Measurements from ENCODE around the gene WDPCP. TPM values are rescaled to one million over a fixed set of nuclear protein-coding genes. Genes with fewer than 3 reads are reported as not detected.

WDPCP gene
- total and polyA plus RNA-seq, 2 of the 8 experiments (the other 6 are each of a cell fraction or from before 2014, with no cell fraction given), result 9.3 to 25.8 TPM

GRCh38 chr2:63334910-63335309, 253.4 kb downstream of the WDPCP start:
- Histone ChIP-seq H3K56ac (replicated peaks; ENCODE audit: insufficient read length, low read depth, low read length) (no peak overlapping the region), H2BK5ac (ENCODE audit: low read depth, low read length) (peak overlapping the region; percentile 76; the same call in 1 of the 2 replicates), H3K27me3 (replicated peaks in 1 of 4; ENCODE audit: control insufficient read depth in 3 of 4, extremely low read depth in 1 of 4, insufficient read depth in 3 of 4, low read length in 3 of 4) (no peaks in the 10 kb centered on the region), H3K4me1 (replicated peaks in 1 of 4; ENCODE audit: control insufficient read depth in 3 of 4, insufficient read depth in 4 of 4, low read length in 3 of 4) (peaks cover 0 to 10% (median 6%) of the 10 kb centered on the region in 4 experiments; a peak in 6 of 7 replicates), H3K4me3 (ENCODE audit: extremely low read depth in 1 of 4, insufficient read depth in 2 of 4, low read depth in 3 of 4, low read length in 4 of 4) (no peak overlapping the region), H3K79me1 (ENCODE audit: low read depth, low read length) (no peaks in the 10 kb centered on the region), H3K18ac (ENCODE audit: extremely low read depth, low read length) (0 out of 2 replicates have a peak overlapping the region, but pooled peaks have one; percentile 17), H3K14ac (ENCODE audit: insufficient read length) (no peak overlapping the region), H4K20me1 (replicated peaks in 1 of 2; ENCODE audit: control insufficient read depth in 1 of 2, insufficient read depth in 2 of 2, low read length in 2 of 2) (no peaks in the 10 kb centered on the region), H3K23ac (ENCODE audit: insufficient read length) (no peak overlapping the region), H3K4ac (replicated peaks; ENCODE audit: insufficient read length, low read depth, low read length) (no peak overlapping the region), H2AFZ (ENCODE audit: low read length) (no peak overlapping the region), H3K4me2 (ENCODE audit: insufficient read depth in 1 of 2, low read depth in 2 of 2, low read length in 2 of 2) (no peak overlapping the region), H3K23me2 (ENCODE audit: low read depth, low read length) (no peaks in the 10 kb centered on the region), H3K36me3 (ENCODE audit: control insufficient read depth in 2 of 4, insufficient read depth in 4 of 4, low read length in 3 of 4) (no peaks in the 10 kb centered on the region; a peak in 1 of 8 replicates), H3K79me2 (ENCODE audit: control insufficient read depth in 1 of 2, insufficient read depth in 2 of 2, low read length in 2 of 2) (no peaks in the 10 kb centered on the region), H4K8ac (ENCODE audit: extremely low read depth, insufficient read depth, low read length) (no peak overlapping the region), H3K9ac (replicated peaks in 1 of 4; ENCODE audit: extremely low read depth in 1 of 4, low read depth in 3 of 4, low read length in 3 of 4) (no peak overlapping the region), H2BK15ac (ENCODE audit: low read length) (no peak overlapping the region), H2BK20ac (ENCODE audit: low read length) (no peak overlapping the region), H2BK120ac (replicated peaks; ENCODE audit: low read depth, low read length) (no peak overlapping the region), H3K27ac (ENCODE audit: low read depth, low read length) (no peak overlapping the region; the same call in 1 of the 2 replicates), H2AK5ac (ENCODE audit: low read depth, low read length) (no peak overlapping the region), H4K5ac (ENCODE audit: insufficient read length, low read depth, low read length) (no peak overlapping the region), H3K9me3 (ENCODE audit: insufficient read depth in 2 of 2, low read depth in 1 of 2, low read length in 1 of 2) (no peaks in the 10 kb centered on the region), H2BK12ac (ENCODE audit: low read depth, low read length) (no peak overlapping the region), H4K91ac (replicated peaks; ENCODE audit: insufficient read length, low read length) (no peak overlapping the region)
- FAIRE-seq, result no peak
- POLR2A ChIA-PET (ENCODE audit: partially characterized antibody), result interaction anchor here (0.5 to 1.0 kb wide), 3 partner anchors 11 to 276 kb away, joined by 3 to 4 read pairs (median 3); no protein-coding TSS in a partner anchor
- WGBS, 2 experiments (ENCODE audit: extremely low coverage in 1 of 2, insufficient coverage in 1 of 2, insufficient read length in 1 of 2, insufficient replicate concordance in 2 of 2, low coverage in 1 of 2, low lambda C conversion rate in 2 of 2, missing lambda C conversion rate in 1 of 2), result 4% methylated on average over 1 of the region's 1 CpG; no CpG with 5 or more reads in 1 of the 2 experiments
- no peak for DNase-seq (ENCODE audit: low read depth in 1 of 2, low spot score in 2 of 2)
- CTCF ChIA-PET (ENCODE audit: partially characterized antibody), result interaction anchor here (1.2 to 1.5 kb wide), 2 partner anchors 10 to 12 kb away, joined by 3 to 4 read pairs; no protein-coding TSS in a partner anchor
- TF ChIP-seq ATF2 (IDR thresholded peaks at IDR 0.05; ENCODE audit: low read length) (no peak), RXRA (IDR thresholded peaks at IDR 0.05; ENCODE audit: insufficient read depth, low read depth, low read length) (no peak), SAP30 (IDR thresholded peaks at IDR 0.05; ENCODE audit: insufficient read depth, insufficient replicate concordance, low read length) (no peak), CEBPB (IDR thresholded peaks at IDR 0.05; ENCODE audit: low read depth, low read length) (no peak), TAF7 (optimal IDR thresholded peaks at IDR 0.05; ENCODE audit: borderline replicate concordance, low read depth, low read length) (no peak), SIRT6 (IDR thresholded peaks at IDR 0.05; ENCODE audit: low read length) (no peak), RBBP5 (IDR thresholded peaks at IDR 0.05; ENCODE audit: borderline replicate concordance, low read depth, low read length) (no peak), HDAC2 (IDR thresholded peaks at IDR 0.05; ENCODE audit: borderline replicate concordance in 1 of 2, low read depth in 2 of 2, low read length in 2 of 2) (no peak), JUND (IDR thresholded peaks at IDR 0.05; ENCODE audit: low read length) (no peak), CBX8 (IDR thresholded peaks at IDR 0.05; ENCODE audit: borderline replicate concordance, low read depth, low read length) (no peak), GTF2F1 (IDR thresholded peaks at IDR 0.05; ENCODE audit: borderline replicate concordance, low read depth, low read length) (no peak)
